ENCODE data around the gene ROBO2.

DNA sequence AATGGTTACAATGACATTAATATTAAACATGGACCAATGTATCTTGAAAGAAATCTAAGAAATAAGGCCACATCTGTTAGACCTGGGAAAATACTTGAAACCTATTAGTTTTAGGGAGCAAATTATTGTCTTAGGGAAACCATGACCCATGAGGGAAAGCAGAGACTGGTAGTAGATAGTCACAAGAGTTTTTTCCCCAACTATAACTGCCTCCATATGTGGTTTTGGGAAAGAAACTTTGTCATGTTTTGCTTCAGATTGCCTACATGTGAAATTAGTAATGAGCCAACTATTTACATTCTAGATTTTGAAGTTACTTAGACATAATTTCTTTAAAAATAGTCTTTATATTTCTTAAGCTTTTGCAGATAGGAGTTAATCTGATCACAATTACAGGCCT is 474.9 kb downstream of the ROBO2 start:
- TF ChIP-seq, protein P1, sequence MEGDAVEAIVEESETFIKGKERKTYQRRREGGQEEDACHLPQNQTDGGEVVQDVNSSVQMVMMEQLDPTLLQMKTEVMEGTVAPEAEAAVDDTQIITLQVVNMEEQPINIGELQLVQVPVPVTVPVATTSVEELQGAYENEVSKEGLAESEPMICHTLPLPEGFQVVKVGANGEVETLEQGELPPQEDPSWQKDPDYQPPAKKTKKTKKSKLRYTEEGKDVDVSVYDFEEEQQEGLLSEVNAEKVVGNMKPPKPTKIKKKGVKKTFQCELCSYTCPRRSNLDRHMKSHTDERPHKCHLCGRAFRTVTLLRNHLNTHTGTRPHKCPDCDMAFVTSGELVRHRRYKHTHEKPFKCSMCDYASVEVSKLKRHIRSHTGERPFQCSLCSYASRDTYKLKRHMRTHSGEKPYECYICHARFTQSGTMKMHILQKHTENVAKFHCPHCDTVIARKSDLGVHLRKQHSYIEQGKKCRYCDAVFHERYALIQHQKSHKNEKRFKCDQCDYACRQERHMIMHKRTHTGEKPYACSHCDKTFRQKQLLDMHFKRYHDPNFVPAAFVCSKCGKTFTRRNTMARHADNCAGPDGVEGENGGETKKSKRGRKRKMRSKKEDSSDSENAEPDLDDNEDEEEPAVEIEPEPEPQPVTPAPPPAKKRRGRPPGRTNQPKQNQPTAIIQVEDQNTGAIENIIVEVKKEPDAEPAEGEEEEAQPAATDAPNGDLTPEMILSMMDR (tag by site-specific recombination; IDR thresholded peaks at IDR 0.05), result no peak
- TF ChIP-seq ZBTB7A (tag by site-specific recombination; IDR thresholded peaks at IDR 0.05; ENCODE audit: low read depth) (no peak), SCRT1 (tag by site-specific recombination; IDR thresholded peaks at IDR 0.05; ENCODE audit: borderline replicate concordance) (no peak)

All from HEK293 (cell line).